GM19240 (cell line): Measurements from ENCODE around the gene ORC5.
"Not testable (repeated sequence)": the region's sequence is repeated elsewhere in the genome, so short reads cannot be mapped to it uniquely, and the experiment has no call there.

Experiments
- DNase-seq: peaks from one replicate; pipeline ENCODE4 v3.0.0; 2011; ENCODE audit warnings: low spot score; ENCODE audit not compliant: insufficient read length

Gene ORC5

GRCh38 chr7:104192434-104192833 lies 15.4 kb downstream of the ORC5 start:
- DNase-seq: no peak

- no peak for DNase-seq
Measured at GRCh38 chr7:104185346-104185745, 22.5 kb downstream of the ORC5 start.

- no peak for DNase-seq
Measured at GRCh38 chr7:104179178-104179577, 28.6 kb downstream of the ORC5 start.

GRCh38 chr7:104177565-104178083 lies 30.2 kb downstream of the ORC5 start:
- not testable (repeated sequence) for DNase-seq

- DNase-seq: no peak
Measured at GRCh38 chr7:104176332-104176731, 31.5 kb downstream of the ORC5 start.

- no peak for DNase-seq
Measured at GRCh38 chr7:104175361-104175984, 32.3 kb downstream of the ORC5 start.

GRCh38 chr7:104174798-104175197 lies 33.0 kb downstream of the ORC5 start:
- DNase-seq: no peak

- DNase-seq: no peak
Measured at GRCh38 chr7:104162081-104162480, 45.7 kb downstream of the ORC5 start.

GRCh38 chr7:104161244-104161643 lies 46.6 kb downstream of the ORC5 start:
- DNase-seq: no peak

GRCh38 chr7:104160375-104160774 lies 47.4 kb downstream of the ORC5 start:
- DNase-seq: no peak

- no peak for DNase-seq
Measured at GRCh38 chr7:104156842-104157277, 51.0 kb downstream of the ORC5 start.

- DNase-seq: no peak
Measured at GRCh38 chr7:104153287-104153686, 54.5 kb downstream of the ORC5 start.

GRCh38 chr7:104152468-104152867 lies 55.3 kb downstream of the ORC5 start:
- DNase-seq: no peak

- no peak for DNase-seq
Measured at GRCh38 chr7:104150470-104150869, 57.3 kb downstream of the ORC5 start.

- DNase-seq: no peak
Measured at GRCh38 chr7:104149822-104150221, 58.0 kb downstream of the ORC5 start.

GRCh38 chr7:104142147-104142546 lies 65.7 kb downstream of the ORC5 start:
- no peak for DNase-seq

- DNase-seq: no peak
Measured at GRCh38 chr7:104137971-104138370, 69.8 kb downstream of the ORC5 start.

GRCh38 chr7:104137511-104137910 lies 70.3 kb downstream of the ORC5 start:
- no peak for DNase-seq

- DNase-seq: no peak
Measured at GRCh38 chr7:104136981-104137380, 70.8 kb downstream of the ORC5 start.

GRCh38 chr7:104136561-104136960 lies 71.3 kb downstream of the ORC5 start:
- DNase-seq: no peak

- no peak for DNase-seq
Measured at GRCh38 chr7:104135760-104136558, 71.9 kb downstream of the ORC5 start.

GRCh38 chr7:104133238-104133637 lies 74.6 kb downstream of the ORC5 start:
- DNase-seq: no peak

GRCh38 chr7:104130726-104131125 lies 77.1 kb downstream of the ORC5 start:
- DNase-seq: no peak
